ENCODE results near the gene ZBTB43.

GRCh38 chr9:126844085-126844484 is 39.2 kb downstream of the ZBTB43 start:
- no peak for TF ChIP-seq POLR2A (IDR thresholded peaks at IDR 0.05)
- no peak for TF ChIP-seq CTCF (IDR thresholded peaks at IDR 0.05)

Measured in thyroid gland (tissue), 4 donors.